Endometrium (tissue), 2 donors: ENCODE measurements around the gene PIGU.
"Not testable (repeated sequence)": the region's sequence is repeated elsewhere in the genome, so short reads cannot be mapped to it uniquely, and the experiment has no call there.

Experiments used
- FAIRE-seq: peaks from 2 replicates; lab custom pipeline; 2012; peaks lifted over from hg19 to GRCh38; lab: Jason Lieb, UNC
- donor health status: control.
- donor health status: control.

The PIGU gene

DNA sequence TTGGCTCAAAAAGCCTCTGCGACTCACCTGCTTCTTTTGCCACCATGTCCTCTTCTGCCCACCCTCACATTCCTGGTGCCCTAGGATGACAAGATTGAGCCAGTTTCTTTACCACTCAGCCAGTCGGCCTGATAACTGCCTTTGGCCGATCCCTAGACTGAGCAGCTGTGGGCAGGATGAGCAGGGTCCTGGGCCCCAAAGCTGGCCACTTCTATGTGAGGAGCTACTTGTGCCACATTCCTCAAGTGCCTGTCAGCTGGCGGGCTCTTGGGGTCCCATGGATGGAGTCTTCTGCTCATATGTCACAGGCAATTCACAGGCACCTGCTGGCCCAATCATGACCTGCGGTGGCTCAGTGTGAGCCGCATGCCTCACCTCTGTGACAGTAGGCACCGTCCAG lies 144.1 kb downstream of the PIGU start:
- no peak for FAIRE-seq

DNA sequence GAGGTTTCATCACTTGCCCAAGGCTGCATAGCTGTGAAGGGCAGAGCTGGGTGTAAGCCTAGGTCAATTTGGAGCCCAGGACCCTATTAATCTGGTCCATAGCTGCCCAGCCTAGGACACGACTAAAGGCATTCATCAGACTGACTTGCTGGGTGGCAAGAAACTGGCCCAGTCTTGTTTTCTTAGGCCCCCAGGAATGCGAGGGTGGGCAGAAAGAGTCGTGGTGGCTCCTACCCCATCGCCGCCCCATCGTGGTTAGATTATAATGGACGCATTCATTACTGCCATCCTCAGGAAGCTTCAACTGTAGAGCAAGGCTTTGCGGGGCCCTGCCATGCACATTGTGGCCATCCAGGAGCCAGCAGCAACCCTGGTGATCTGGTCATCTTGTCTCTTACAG lies 144.6 kb downstream of the PIGU start:
- no peak for FAIRE-seq

DNA sequence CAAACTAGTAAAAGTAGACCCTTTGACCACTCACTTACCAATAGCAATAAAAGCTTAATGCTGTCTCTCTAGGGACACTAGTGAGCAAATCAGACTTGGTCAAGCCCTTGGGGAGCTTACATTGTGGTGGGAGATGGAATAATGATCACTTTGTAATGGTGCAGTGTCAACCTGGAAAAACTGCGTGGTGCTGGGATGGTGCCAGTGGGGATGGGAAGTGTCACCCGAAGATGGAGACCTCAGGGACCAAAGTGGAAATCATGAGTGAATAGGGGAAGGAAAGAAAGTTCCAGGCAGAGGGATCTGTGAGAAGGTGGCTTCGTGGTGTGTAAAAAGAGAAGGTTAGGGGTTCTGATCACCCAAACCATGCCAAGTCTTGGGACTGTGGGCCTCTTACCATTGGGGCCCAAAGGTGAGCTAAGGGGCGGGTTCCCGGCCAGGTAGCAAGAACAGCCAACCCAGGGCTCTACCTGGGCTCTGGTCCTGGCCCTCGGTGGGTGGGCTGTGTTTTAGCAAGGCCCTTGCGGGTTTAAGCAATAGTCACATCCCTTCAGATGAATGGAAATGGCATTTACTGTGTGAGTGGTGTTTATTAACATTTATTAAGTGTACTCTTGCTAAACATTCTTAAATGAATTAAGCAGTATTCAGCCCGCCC lies 145.2 kb downstream of the PIGU start:
- no peak for FAIRE-seq

DNA sequence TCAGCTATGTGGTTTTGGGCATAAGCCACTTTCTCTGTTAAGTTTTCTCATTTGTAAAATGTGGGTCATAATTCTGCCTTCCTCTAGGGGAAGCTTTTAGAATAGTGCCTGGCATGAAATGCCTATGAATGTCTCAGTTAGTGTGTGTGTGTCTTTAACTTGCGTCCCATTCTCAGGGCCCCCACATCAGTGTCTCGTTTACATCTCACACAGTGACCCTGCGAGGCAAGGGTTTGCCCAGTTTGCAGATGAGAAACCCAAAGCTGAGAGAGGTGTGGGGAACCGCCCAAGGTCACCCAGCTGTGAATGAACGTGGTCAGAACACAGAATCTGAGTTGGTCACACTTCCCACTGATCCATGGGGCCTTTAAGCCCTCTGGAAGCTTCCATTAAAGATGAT lies 146.6 kb downstream of the PIGU start:
- no peak for FAIRE-seq

DNA sequence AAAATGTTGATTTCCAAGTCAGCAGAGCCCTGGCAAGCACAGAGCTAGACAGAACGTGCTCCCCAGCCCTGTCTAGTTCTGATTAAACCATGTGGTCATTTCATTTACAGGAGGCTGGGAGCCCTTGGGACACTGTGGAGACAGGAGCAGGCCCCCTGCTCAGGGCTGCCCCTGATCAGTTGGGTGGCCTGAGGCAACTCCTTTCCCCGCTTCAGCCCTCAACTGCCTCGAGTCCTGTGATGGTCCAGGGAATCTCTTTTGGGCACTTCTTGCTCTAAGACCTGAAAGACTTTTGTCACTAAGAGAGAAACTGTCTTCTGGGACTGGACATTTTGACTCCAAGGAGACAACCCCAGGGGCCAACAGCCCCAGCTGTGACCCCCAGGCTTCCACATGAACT lies 147.2 kb downstream of the PIGU start:
- FAIRE-seq: no peak

DNA sequence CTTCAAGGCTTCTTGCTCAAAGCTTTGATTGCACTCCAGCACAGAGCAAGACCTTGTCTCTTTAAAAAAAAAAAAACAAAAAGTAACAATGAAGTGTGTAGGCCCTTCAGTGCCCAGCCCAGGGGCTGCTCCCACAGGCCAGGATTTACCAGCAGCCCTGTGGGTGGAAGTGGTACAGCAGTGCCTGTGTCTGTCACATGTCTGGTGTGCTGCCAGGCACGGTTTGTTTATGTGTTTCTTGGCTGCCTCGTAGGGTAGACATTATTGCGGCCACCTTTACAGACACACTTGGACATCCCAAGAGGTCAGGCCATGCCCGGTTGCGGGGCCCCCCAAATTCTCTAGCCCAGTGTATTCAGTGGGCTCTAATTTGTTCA lies 148.0 kb downstream of the PIGU start:
- no peak for FAIRE-seq

DNA sequence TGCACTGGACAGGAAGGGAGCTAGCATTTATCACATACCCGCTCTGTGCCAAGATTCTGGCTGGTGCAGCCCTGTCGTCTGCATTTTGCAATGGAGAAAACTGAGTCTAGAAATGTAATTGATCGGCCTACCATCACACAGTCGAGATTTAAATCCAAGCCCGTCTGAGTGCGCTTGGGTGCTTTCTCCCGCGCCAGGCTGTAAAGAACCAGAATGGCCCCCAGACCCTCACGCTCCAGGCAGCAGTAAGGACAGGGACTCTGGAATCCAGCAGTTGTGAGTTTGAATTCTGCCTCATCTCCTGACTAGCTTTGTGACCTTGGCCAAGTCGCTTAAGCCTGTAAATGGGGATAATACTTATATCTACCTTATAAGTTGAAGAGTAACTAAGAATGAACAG lies 149.9 kb downstream of the PIGU start:
- no peak for FAIRE-seq

DNA sequence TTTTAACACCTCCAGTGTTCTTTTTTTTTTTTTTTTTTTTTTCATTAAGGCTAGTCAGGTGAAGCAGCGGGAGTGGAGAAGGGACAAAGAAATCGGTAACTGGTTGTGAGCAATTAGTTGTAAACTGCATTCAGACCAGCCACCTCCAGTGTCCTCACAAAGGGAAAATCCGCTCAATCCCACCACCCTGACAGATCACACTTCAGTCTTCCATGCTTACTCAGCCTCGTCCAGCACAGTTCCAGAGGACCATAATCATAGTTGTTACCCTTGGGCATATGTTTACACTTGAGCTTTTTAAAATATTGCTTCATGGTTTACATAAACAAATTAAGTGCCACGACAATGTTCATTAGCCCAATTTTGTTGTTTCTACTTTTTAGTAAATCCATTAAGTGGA lies 150.4 kb downstream of the PIGU start:
- no peak for FAIRE-seq

DNA sequence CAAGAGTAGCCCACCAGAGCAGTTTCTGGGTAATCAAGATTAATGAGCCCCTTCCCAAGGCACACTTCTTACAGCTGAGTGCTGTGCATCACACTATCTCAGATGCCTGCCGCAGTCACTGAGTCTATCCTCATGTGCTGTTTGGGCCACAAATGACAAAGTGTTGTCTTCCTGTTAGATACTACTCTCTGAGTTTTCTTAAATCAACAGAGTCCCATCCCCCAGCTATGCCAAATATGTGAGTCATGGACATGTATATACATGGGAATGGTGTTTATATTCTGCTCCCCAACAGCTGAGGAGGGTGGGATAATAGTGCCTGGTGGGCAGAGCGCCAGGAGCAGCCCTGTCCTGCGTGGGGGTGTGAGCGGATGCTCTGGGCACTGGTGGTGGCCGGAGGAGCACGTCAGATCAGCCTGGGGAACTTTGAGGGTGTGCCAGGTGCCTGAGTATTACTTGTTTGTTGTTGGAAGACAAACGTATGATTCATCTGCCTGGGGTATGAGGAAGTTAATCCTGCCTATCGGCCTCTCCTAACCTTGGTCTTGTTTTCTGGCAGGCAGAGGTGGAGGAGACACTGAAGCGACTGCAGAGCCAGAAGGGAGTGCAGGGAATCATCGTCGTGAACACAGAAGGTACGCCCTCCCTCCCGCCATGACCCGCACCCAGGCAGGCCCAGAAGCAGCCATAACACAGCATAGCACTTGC lies 151.0 kb downstream of the PIGU start:
- no peak for FAIRE-seq

DNA sequence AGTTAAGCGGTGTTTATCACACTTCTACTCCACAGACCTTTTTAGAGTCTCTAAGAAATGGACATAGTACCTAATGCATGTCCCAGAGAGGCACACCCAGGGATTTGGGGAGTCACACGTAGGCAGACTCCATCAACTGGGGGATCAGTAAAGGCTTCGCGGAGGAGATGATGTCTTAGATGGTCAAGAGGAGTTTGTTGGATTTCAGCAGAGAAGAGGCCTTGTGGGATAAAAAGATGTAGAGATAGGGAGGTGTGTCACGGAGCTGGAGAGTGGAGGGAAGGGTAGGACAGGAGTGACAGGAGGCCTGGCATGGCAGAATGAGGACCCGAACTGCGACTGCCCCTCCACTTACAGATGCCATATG lies 151.6 kb downstream of the PIGU start:
- no peak for FAIRE-seq

DNA sequence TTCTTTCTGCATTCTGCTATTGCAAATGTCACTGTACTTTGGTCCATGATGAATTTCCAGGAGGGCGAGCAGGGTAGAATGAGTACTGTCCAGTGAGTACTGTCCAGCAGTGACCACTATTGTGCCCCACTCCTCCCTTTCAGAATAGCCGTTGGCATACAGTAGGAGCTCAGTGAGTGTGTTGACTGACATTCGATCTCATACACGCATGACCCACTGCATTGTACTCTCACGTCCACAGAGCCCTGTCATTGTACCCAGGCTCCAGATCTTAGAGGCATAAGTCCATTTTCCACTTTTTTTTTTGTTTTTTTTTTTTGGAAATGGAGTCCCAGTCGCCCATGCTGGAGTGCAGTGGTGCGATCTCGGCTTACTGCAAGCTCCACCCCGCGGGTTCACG lies 152.5 kb downstream of the PIGU start:
- no peak for FAIRE-seq

DNA sequence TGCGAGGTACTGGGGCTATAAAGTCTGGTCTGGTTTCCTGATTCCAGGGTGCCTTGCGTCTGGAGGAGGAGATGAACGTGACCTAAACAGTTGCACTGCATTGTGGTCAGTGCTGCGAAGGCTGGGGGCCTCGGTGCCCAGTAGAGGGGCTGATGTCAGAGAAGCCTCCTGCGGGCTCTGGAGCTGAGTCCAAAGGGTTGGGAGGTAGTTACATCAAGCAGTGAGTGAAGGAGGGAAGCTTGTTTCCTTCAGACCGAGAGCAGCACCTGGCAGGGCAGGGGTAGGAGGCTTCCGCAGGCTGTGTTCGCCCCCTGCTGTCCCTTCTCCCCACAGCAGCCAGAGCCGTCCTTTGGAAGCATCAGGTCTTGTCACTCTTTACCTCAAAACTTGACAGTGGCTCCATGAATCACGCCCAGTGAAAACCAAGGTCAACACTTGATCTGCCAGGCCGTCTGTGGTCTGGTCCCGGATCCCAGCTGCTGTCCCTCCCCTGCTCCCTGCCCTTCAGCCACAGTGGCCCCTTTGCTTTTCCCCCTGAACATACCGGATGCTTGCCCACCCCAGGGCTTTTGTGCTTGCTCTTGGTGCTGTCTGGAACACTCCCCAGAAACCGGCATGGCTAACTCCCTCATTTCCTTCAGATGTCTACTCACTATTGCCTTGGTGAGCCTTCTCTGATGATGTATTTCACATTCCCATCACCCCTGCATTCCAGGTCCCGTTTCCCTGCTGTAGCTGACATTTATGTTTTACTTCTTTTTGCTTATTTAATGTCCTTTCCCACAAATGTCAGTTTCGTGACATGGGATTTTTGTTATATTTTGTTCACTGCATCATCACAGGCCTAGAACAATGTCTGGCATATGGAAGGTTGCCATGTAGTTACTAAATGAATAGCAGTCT lies 153.7 kb downstream of the PIGU start:
- FAIRE-seq: no peak

DNA sequence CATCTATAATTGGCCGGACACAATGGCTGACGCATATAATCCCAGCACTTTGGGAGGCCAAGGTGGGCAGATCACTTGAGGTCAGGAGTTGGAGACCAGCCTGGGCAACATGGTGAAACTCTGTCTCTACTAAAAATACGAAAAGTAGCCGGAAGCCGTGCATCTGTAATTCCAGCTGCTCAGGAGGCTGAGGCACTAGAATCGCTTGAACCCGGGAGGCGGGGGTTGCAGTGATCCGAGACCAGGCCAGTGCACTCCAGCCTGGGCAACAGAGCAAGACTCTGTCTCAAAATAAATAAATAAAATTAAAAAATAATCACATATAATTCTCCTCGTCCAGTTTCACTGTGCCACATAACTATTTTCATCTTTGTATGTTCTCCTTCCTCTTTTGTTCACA lies 157.1 kb downstream of the PIGU start:
- not testable (repeated sequence) for FAIRE-seq

DNA sequence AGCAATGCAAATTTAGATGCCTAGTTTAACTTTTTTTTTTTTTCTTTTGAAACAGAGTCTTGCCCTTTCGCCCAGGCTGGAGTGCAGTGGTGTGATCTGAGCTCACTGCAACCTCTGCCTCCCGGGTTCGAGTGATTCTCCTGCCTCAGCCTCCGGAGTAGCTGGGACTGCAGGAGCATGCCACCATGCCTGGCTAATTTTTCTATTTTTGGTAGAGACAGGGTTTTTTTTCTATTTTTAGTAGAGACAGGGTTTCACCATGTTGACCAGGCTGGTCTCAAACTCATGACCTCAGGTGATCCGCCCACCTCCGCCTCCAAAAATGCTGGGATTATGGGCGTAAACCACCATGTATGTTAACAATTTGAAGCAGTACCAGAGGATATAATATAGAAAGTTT lies 158.0 kb downstream of the PIGU start:
- not testable (repeated sequence) for FAIRE-seq

DNA sequence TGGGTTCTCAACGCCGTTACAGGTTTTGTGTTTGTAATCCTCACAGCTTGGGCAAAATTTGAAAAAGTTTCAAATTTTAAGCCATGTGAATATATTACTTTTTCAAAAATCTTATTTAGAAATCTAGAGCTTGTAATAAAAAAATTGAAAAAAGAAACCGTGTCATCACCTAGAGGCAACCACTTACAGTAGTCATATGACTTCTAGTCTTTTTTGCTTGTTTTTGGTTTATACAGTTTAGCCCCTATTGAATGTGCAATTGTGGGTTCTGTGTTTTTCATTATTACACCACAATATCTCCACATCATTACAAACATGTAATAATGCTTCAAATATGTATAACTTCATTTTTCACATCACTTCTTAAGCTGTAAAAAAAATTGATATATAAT lies 159.8 kb downstream of the PIGU start:
- FAIRE-seq: no peak

DNA sequence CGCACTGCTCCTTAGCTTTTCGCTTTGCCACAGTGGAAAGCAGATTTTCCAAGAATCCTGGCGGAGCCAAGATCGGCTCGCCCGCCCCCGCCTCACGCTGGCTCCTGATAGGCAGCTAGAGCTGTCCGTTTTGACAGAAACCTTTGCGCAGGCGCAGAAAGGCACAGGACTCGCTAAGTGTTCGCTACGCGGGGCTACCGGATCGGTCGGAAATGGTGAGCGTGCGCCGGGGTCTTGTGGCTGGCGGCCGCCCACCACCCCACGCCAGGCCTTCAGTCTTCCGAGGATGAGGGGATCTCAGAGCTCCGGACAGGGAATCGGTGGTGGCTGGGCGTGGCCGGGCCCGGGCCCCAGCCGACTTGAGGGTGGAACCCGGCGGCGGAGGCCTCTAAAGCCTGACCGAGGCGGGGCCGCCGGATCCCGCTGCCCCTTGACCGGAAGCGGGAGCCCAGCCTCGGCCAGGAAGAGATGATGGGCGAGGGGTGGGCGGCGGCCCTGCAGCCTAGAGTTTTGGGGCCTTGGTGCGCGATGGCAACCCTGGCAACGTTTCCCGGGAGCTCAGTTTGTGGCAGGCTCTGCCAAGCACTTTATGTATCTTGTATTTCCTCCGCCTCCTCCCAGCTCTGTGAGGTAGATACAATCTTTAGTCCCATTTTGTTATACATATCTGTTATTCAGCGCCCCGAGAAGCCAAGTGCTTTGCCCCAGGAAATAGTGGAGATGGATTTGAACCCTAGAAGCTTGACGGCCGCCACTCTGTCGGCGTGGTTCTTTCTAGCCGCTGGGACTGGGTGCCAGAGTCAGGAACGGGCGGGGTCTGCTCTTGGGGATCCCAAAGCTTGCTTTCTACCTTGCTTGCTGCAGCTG lies 160.4 kb downstream of the PIGU start, which contains the start of gene DYNLRB1:
TSS of gene DYNLRB1 (plus strand) at position 176 of the 867 bp plus-strand sequence. CDS start at position 213, 37 bp downstream.
- FAIRE-seq: no peak

DNA sequence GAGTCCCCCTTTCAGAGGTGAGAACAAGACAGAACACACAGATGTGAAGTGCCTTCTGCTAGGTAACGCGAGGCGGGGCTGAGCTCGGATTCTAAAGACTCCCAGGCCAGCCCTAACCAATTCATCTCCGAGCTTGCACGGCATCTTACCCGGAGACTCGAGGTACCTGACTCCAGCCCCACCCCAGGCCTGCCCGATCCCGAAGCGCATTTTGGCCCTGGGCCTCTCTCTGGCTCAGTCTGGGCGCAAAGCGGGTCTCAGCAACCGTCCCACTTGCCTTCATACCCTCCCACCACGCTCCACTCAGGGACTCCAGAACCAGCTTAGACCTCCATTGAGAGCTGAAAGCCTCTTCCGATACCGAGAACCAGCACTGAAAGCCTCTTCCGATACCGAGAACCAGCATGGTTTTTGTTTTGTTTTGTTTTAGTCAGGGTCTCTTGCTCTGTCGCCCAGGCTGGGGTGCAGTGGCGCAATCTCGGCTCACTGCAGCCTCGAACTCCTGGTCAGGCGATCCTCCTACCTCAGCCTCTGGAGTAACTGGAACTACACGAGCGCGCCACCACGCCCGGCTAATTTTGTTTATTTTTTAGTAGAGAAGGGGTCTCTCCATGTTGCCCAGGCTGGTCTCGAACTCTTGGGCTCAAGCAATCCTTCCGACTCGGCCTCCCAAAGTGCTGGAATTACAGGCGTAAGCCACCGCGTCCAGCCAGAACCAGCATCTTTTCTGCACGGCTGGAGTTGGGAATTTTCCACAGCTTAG lies 161.2 kb downstream of the PIGU start:
- no peak for FAIRE-seq

DNA sequence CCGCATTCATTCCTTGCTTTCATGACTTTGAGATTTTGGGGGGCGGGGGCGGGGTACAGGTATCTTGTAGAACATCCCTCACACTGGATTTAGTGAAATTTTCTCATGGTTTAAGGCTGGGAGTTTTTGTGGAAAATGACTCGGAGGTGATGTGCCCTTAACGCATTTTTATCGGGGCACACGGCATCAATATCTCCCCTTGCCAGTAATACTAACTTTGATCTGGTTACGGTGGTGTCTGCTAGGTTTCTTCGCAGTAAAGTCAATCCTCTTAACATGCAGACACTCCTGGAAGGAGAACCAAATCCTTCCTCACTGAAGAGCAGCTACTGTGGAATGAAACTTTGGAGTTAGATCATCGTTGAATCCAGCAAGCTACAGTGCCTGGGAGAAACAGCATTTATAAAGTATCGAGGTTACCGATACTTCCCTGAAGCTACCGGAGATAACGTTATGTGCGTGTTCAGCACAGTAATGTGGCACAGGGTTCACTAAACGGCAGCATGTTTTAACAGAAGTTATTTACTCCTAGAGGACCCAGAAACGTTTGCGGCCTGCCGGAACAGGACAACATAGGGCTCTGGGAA lies 161.9 kb downstream of the PIGU start:
- no peak for FAIRE-seq

DNA sequence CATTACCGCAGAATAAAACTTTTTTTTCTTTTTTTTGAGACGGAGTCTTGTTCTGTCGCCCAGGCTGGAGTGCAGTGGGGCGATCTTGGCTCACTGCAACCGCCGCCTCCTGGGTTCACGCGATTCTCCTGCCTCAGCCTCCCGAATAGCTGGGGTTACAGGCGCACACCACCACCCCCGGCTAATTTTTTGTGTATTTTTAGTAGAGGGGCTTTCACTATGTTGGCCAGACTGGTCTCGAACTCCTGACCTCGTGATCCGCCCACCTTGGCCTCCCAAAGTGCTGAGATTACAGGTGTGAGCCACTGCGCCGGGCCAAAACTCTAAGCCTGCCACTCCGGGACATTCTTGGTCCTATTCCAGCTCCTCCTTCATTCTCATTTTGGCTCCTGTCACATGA lies 162.9 kb downstream of the PIGU start:
- not testable (repeated sequence) for FAIRE-seq

DNA sequence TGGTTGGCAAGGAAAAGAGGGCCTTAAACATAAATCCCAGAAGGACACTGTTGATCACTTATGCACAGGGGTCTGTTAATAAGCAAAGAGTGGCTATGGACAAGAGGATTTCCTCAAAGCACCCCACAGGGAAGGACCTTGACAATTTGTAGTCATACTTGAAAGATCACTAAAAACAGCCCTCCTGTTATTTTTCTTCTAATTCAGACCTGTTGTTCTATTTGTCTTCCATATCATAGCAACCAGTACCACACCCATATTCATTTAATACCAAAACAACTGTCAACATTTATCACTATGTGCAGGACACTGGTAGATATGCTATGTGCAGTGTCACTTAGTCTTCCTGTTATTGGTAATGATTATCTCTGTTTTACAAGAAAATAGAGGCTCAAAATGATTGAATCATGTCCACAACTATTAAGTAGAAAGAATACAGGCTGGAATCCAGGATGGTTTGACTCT lies 163.9 kb downstream of the PIGU start:
- no peak for FAIRE-seq
